Neural crest cell (in vitro differentiated cells): Measurements from ENCODE around the gene IQCE. TPM values are rescaled to one million over a fixed set of nuclear protein-coding genes. Genes with fewer than 3 reads are reported as not detected.

ENCODE experiments used
- DNase-seq: peaks from one replicate; pipeline ENCODE4 v3.0.0; 2021; ENCODE audit warnings: low read depth, mixed read lengths, low spot score
- H3K27ac Mint-ChIP-seq: one replicate; pipeline ENCODE4 v1.8.0; 2021; ENCODE audit warnings: mild to moderate bottlenecking, mixed read lengths; ENCODE audit not compliant: unreplicated experiment
- H3K27me3 Mint-ChIP-seq: 2 replicates; pipeline ENCODE4 v1.8.0; 2021; ENCODE audit warnings: low read depth, mild to moderate bottlenecking, mixed read lengths
- H3K36me3 Mint-ChIP-seq: 2 replicates; pipeline ENCODE4 v1.8.0; 2021; ENCODE audit warnings: low read depth, mild to moderate bottlenecking, mixed read lengths
- H3K4me1 Mint-ChIP-seq: 2 replicates; pipeline ENCODE4 v1.8.0; 2021; ENCODE audit warnings: mixed read lengths
- H3K4me3 Mint-ChIP-seq: one replicate; pipeline ENCODE4 v1.8.0; 2021; ENCODE audit warnings: mild to moderate bottlenecking, mixed read lengths
- H3K9me3 Mint-ChIP-seq: 2 replicates; pipeline ENCODE4 v1.8.0; 2021; ENCODE audit warnings: mixed read lengths
- total RNA-seq: library from RNA; stranded (reverse); gene quantifications from 2 replicates; pipeline ENCODE4 v1.2.1, GENCODE V29; 2021
- TF ChIP-seq, protein P1 (sequence below): fragments of 200-600 bp; sonication (generic); conservative IDR thresholded peaks from 2 replicates; pipeline ENCODE4 v1.5.0; 2021; ENCODE audit warnings: antibody characterized with exemption, mild to moderate bottlenecking

Gene IQCE
- total RNA-seq, 1 donor from 2014 or later = 22.4 TPM

DNA sequence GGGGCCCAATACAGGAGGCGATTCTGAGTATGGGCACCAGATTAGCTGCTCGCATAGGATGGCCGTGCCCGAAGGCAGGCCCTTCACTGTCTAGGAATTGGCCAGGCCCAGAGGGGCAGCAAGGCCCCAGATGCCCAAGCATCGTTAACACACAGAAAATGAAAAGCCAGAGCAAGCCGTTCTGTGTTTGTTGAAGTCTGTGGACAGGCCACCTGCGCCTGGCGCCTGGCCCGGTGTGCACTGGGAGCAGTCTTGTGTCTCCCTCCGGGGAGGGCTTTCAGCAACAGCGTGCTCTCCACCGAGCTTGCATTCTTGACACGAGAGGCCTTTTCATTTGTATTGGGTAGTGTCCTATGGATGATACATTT lies 38.5 kb downstream of the IQCE start:
- peaks cover 7% of the 10 kb centered on the region for H3K36me3 Mint-ChIP-seq
- no peak overlapping the region for H3K4me3 Mint-ChIP-seq
- no peak for DNase-seq
- H3K4me1 Mint-ChIP-seq = peaks cover 3% of the 10 kb centered on the region
- TF ChIP-seq, protein P1, sequence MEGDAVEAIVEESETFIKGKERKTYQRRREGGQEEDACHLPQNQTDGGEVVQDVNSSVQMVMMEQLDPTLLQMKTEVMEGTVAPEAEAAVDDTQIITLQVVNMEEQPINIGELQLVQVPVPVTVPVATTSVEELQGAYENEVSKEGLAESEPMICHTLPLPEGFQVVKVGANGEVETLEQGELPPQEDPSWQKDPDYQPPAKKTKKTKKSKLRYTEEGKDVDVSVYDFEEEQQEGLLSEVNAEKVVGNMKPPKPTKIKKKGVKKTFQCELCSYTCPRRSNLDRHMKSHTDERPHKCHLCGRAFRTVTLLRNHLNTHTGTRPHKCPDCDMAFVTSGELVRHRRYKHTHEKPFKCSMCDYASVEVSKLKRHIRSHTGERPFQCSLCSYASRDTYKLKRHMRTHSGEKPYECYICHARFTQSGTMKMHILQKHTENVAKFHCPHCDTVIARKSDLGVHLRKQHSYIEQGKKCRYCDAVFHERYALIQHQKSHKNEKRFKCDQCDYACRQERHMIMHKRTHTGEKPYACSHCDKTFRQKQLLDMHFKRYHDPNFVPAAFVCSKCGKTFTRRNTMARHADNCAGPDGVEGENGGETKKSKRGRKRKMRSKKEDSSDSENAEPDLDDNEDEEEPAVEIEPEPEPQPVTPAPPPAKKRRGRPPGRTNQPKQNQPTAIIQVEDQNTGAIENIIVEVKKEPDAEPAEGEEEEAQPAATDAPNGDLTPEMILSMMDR = no peak
- no peak overlapping the region for H3K27ac Mint-ChIP-seq
- no peaks in the 10 kb centered on the region for H3K9me3 Mint-ChIP-seq
- H3K27me3 Mint-ChIP-seq = no peaks in the 10 kb centered on the region

DNA sequence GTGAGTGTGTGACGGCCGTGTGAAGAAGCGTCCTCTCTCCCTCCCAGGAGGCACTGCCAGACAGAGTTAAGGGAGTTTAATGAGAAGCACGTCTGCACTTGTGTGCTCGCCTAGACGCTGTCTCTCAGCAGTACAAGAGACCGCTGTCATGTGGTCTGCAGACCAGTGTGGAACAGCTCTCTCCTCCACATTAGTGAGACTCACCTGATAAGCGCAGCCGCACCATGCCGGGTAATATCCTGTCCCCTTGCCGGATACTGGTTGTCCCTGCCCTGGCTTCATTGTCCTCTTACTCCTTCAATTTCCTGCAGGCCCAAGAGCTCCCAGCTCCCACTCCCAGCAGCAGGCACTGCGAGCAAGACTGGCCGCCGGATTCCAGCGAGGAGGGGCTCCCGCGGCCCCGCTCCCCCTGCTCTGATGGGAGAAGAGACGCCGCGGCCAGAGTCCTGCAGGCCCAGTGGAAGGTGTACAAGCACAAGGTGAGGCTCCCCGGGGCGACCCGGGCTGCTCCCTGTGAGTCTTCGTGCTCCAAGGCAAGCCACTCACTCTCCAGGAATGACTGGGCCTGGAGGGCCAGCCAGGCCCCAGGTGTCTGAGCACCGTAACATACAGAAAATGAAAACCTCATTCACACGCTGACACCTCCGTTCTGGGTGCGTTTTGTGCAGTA lies 39.5 kb downstream of the IQCE start:
- TF ChIP-seq, protein P1 = no peak
- Mint-ChIP-seq H3K36me3 (peaks cover 7% of the 10 kb centered on the region), H3K27ac (no peak overlapping the region), H3K27me3 (no peaks in the 10 kb centered on the region), H3K4me3 (no peak overlapping the region), H3K4me1 (peaks cover 3% of the 10 kb centered on the region), H3K9me3 (no peaks in the 10 kb centered on the region)
- DNase-seq = no peak

DNA sequence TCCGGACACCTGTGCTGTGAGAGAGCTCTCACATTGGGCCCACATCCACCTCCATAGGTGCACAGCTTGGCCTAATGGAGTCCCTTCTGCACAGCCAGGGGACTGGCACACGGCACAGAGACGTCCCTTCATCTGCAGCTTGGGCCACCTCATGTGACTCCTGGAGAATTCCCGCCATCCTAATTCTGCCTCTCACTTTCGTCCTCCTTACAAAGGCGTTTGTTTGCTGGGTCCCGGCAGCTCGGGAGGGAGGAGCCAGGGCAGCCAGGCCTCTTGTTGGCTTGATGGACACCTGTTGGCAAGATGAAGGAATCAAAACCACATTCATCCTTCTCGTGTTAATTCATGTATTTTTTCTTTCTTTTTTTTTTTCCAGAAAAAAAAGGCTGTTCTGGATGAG lies 42.3 kb downstream of the IQCE start:
- no peaks in the 10 kb centered on the region for H3K9me3 Mint-ChIP-seq
- H3K36me3 Mint-ChIP-seq = peaks cover 7% of the 10 kb centered on the region
- no peak overlapping the region for H3K27ac Mint-ChIP-seq
- H3K4me1 Mint-ChIP-seq = peaks cover 4% of the 10 kb centered on the region
- H3K27me3 Mint-ChIP-seq = no peaks in the 10 kb centered on the region
- DNase-seq = no peak
- TF ChIP-seq, protein P1 = no peak
- no peak overlapping the region for H3K4me3 Mint-ChIP-seq

DNA sequence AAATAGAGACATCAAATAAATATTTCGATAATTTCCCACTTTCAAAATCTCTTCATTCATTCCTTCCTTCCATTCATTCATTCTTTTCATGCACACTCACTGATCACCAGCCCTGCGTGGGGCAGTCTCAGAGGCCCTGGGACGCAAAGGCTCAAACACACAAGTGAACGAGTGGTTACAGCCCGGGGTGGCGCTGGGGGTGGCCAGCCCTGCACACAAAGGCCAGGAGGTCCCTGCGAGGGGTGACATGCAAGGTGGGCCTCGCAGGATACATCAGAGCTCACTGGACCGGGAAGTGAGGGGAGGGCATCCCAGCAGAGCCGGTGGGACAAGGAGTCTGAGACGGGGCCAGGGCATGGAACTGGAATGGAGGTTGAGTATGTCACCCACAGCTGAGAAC lies 43.1 kb downstream of the IQCE start:
- Mint-ChIP-seq H3K27ac (peak overlapping the region; percentile 90), H3K36me3 (peaks cover 7% of the 10 kb centered on the region), H3K27me3 (no peaks in the 10 kb centered on the region), H3K9me3 (no peaks in the 10 kb centered on the region), H3K4me3 (no peak overlapping the region), H3K4me1 (peaks cover 9% of the 10 kb centered on the region)
- TF ChIP-seq, protein P1 = no peak
- no peak for DNase-seq

DNA sequence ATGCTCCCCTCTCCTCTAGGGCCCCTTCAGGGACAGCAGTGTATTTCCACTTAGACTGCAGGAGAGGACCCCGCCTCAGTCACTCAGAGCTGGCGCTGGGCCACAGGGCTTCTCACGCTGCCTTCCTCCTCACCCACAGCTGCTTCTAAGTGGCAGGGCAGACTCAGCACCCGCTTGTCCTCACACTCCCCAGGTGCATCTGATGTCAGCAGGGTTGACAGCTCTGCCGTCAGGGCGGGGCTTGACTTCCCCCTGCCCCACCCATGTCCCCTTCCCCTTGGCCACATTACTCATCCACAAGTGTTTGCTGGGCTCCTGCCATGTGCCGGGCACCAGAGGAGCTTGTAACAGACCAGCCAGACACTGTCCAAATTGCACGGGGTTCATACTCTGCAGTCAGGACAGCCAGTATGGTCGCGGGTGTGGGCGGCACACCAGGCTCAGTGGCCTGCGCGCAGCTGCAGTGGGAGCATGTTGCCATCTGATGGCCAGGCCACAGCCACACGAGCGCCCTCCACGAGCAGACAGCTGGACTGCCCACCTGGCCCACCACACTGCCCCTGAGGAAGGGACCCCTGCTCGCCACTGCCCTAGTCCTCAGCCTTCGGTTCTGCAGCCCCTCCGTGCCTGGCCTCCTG lies 43.7 kb downstream of the IQCE start:
- TF ChIP-seq, protein P1 = no peak
- Mint-ChIP-seq H3K4me3 (no peak overlapping the region), H3K4me1 (peaks cover 16% of the 10 kb centered on the region), H3K36me3 (peaks cover 7% of the 10 kb centered on the region), H3K9me3 (no peaks in the 10 kb centered on the region), H3K27ac (peak overlapping the region; percentile 78), H3K27me3 (no peaks in the 10 kb centered on the region)
- no peak for DNase-seq
